GM18951 (cell line): ENCODE data around the gene CCDC71L.
"Not testable (repeated sequence)": the region's sequence is repeated elsewhere in the genome, so short reads cannot be mapped to it uniquely, and the experiment has no call there.

ENCODE experiments used
- POLR2A ChIP-seq: IDR thresholded peaks from 4 replicates; pipeline ENCODE4 v1.6.1; 2011; ENCODE audit warnings: mild to moderate bottlenecking; ENCODE audit not compliant: insufficient read length, insufficient read depth; ENCODE audit errors: extremely low read depth
- in situ Hi-C: fragments of 300-500 bp; cut with MboI; formaldehyde crosslinking; loops from one replicate; pipeline ENCODE4 v1.12.0; 2022; ENCODE audit warnings: low sequenced_read_pairs, mixed read lengths, inconsistent platforms; ENCODE audit not compliant: unreplicated experiment

The CCDC71L gene

GRCh38 chr7:106660862-106661720, at the start of gene CCDC71L:
CCDC71L (minus strand) TSS chr7:106661158; CDS start chr7:106660896, 262 bp downstream.
- in situ Hi-C loops: no loop called here
- peak; percentile 69 for TF ChIP-seq POLR2A

GRCh38 chr7:106709604-106710003, 48.6 kb upstream of the CCDC71L start:
- in situ Hi-C loops: loop anchor here (10.0 kb wide), 1 partner anchor 45 kb away; no protein-coding TSS in a partner anchor

- TF ChIP-seq POLR2A: no peak
- in situ Hi-C loops: loop anchor here (10.0 kb wide), 1 partner anchor 51 kb away; no protein-coding TSS in a partner anchor
Observed at GRCh38 chr7:106704000-106704840, 43.3 kb upstream of the CCDC71L start.

GRCh38 chr7:106693677-106694353, 32.9 kb upstream of the CCDC71L start:
- in situ Hi-C loops: no loop called here
- no peak for TF ChIP-seq POLR2A

GRCh38 chr7:106692450-106693051, 31.6 kb upstream of the CCDC71L start:
- in situ Hi-C loops: no loop called here
- no peak for TF ChIP-seq POLR2A

- in situ Hi-C loops: not testable (repeated sequence)
Observed at GRCh38 chr7:106688161-106688560, 27.2 kb upstream of the CCDC71L start.

GRCh38 chr7:106683941-106684340, 23.0 kb upstream of the CCDC71L start:
- in situ Hi-C loops: no loop called here
- no peak for TF ChIP-seq POLR2A

GRCh38 chr7:106681815-106682495, 21.0 kb upstream of the CCDC71L start:
- no peak for TF ChIP-seq POLR2A
- in situ Hi-C loops: no loop called here

GRCh38 chr7:106679153-106679931, 18.4 kb upstream of the CCDC71L start:
- in situ Hi-C loops: no loop called here

GRCh38 chr7:106678795-106679152, 17.8 kb upstream of the CCDC71L start:
- in situ Hi-C loops: no loop called here
- TF ChIP-seq POLR2A: no peak

More at GRCh38 chr7:106679153-106679931, 18.4 kb upstream of the CCDC71L start:
- no peak for TF ChIP-seq POLR2A

GRCh38 chr7:106676506-106676905, 15.5 kb upstream of the CCDC71L start:
- in situ Hi-C loops: not testable (repeated sequence)

- in situ Hi-C loops: not testable (repeated sequence)
Observed at GRCh38 chr7:106673688-106674087, 12.7 kb upstream of the CCDC71L start.

GRCh38 chr7:106671930-106672329, 11.0 kb upstream of the CCDC71L start:
- in situ Hi-C loops: not testable (repeated sequence)
